Activated CD8-positive, alpha-beta T cell treated with anti-CD3 and anti-CD28 coated beads for 36 hours (primary cell): ENCODE results near the gene THADA. TPM values are rescaled to one million over a fixed set of nuclear protein-coding genes. Genes with fewer than 3 reads are reported as not detected.
"Not testable (repeated sequence)": the region's sequence is repeated elsewhere in the genome, so short reads cannot be mapped to it uniquely, and the experiment has no call there.

Source experiments
- ATAC-seq: fragments of 200-7000 bp; cut with Tn5 transposase; one replicate; pipeline ENCODE4 v1.10.0; 2021; ENCODE audit warnings: mild to moderate bottlenecking, moderate library complexity
- CTCF ChIA-PET: fragments of 350-600 bp; sonication (Branson Sonifier 250); formaldehyde crosslinking; loops from one replicate; lab custom pipeline; 2021; ENCODE audit warnings: antibody characterized with exemption; lab: Charles Lee
- POLR2A ChIA-PET: fragments of 350-600 bp; sonication (Branson Sonifier 250); formaldehyde crosslinking; loops from one replicate; lab custom pipeline; 2021; ENCODE audit warnings: antibody characterized with exemption; lab: Charles Lee
- DNase-seq: peaks from one replicate; pipeline ENCODE4 v3.0.0-alpha.2; 2020
- H3K27ac Mint-ChIP-seq: one replicate; pipeline ENCODE4 v1.8.0; 2021; ENCODE audit warnings: mild to moderate bottlenecking, mixed read lengths
- H3K27me3 Mint-ChIP-seq: one replicate; pipeline ENCODE4 v1.8.0; 2021; ENCODE audit warnings: mixed read lengths
- H3K36me3 Mint-ChIP-seq: one replicate; pipeline ENCODE4 v1.8.0; 2021; ENCODE audit warnings: low read depth, mixed read lengths
- H3K4me1 Mint-ChIP-seq: one replicate; pipeline ENCODE4 v1.8.0; 2021; ENCODE audit warnings: low read depth, mixed read lengths
- H3K4me3 Mint-ChIP-seq: one replicate; pipeline ENCODE4 v1.8.0; 2021; ENCODE audit warnings: mild to moderate bottlenecking, moderate library complexity, mixed read lengths
- H3K9me3 Mint-ChIP-seq: one replicate; pipeline ENCODE4 v1.8.0; 2021; ENCODE audit warnings: mixed read lengths
- intact Hi-C: fragments of 100-400 bp; cut with micrococcal nuclease; formaldehyde crosslinking; loops from one replicate; pipeline ENCODE4 v1.10.0; 2022
- total RNA-seq, 2 experiments: library from RNA; stranded (reverse); gene quantifications; one replicate each; pipeline ENCODE4 v1.2.3, GENCODE V29; 2021
- TF ChIP-seq, protein P1 (sequence below): fragments of 200-600 bp; IDR thresholded peaks from one replicate; pipeline ENCODE4 v1.8.0; 2022; ENCODE audit warnings: antibody characterized with exemption, mild to moderate bottlenecking

Gene THADA
- total RNA-seq, 2 experiments from 2014 or later: 31.3 to 31.6 TPM

DNA sequence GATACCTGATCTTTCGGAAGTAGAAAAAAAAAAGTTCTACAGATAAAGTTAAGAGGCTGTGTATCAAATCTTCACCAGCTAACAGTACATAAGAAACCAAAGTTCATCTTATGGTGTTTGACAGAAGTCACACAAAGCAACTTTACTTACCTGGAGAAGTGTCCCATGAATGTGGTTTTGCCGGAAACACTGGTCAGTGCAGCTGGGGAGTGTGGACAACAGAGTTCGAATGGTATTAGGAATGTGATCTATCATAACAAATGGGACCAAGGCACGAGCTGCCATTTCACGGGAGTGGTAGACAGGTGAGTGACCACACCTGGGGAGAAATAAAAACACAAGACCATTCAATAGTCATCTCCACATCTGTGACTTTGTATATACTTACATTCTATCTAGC lies 198.0 kb downstream of the THADA start:
- H3K27me3 Mint-ChIP-seq: no peaks in the 10 kb centered on the region
- H3K4me3 Mint-ChIP-seq: no peak overlapping the region
- TF ChIP-seq, protein P1, sequence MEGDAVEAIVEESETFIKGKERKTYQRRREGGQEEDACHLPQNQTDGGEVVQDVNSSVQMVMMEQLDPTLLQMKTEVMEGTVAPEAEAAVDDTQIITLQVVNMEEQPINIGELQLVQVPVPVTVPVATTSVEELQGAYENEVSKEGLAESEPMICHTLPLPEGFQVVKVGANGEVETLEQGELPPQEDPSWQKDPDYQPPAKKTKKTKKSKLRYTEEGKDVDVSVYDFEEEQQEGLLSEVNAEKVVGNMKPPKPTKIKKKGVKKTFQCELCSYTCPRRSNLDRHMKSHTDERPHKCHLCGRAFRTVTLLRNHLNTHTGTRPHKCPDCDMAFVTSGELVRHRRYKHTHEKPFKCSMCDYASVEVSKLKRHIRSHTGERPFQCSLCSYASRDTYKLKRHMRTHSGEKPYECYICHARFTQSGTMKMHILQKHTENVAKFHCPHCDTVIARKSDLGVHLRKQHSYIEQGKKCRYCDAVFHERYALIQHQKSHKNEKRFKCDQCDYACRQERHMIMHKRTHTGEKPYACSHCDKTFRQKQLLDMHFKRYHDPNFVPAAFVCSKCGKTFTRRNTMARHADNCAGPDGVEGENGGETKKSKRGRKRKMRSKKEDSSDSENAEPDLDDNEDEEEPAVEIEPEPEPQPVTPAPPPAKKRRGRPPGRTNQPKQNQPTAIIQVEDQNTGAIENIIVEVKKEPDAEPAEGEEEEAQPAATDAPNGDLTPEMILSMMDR: no peak
- no peak for DNase-seq
- no peak for ATAC-seq
- intact Hi-C loops: no loop called here
- H3K27ac Mint-ChIP-seq: no peak overlapping the region
- ChIA-PET CTCF (no interaction called here), POLR2A (no interaction called here)
- no peaks in the 10 kb centered on the region for H3K9me3 Mint-ChIP-seq
- H3K36me3 Mint-ChIP-seq: peaks cover 44% of the 10 kb centered on the region
- H3K4me1 Mint-ChIP-seq: peaks cover 13% of the 10 kb centered on the region

DNA sequence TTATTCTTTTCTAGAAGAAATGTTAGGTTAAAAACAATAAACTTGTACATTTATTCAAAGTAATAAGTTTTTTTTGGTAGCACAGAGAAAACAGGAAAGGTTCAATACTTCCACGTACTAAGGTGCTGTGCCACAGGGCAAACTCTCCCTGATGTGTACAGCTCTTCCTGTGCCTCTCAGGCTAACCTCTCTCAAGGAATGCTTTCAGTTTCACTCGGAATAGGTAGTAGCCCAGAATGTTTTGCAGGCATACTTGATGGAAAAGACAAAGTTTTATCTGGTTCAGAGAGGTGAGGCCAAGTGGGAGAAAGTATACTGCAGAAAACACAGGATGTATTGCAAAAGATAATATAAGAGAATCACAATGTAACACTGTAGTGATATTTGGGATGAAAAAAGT lies 198.4 kb downstream of the THADA start:
- DNase-seq: no peak
- peaks cover 9% of the 10 kb centered on the region for H3K4me1 Mint-ChIP-seq
- no peak overlapping the region for H3K27ac Mint-ChIP-seq
- ChIA-PET CTCF (no interaction called here), POLR2A (no interaction called here)
- H3K36me3 Mint-ChIP-seq: peaks cover 44% of the 10 kb centered on the region
- TF ChIP-seq, protein P1: no peak
- intact Hi-C loops: no loop called here
- H3K27me3 Mint-ChIP-seq: no peaks in the 10 kb centered on the region
- no peaks in the 10 kb centered on the region for H3K9me3 Mint-ChIP-seq
- no peak overlapping the region for H3K4me3 Mint-ChIP-seq
- ATAC-seq: no peak

DNA sequence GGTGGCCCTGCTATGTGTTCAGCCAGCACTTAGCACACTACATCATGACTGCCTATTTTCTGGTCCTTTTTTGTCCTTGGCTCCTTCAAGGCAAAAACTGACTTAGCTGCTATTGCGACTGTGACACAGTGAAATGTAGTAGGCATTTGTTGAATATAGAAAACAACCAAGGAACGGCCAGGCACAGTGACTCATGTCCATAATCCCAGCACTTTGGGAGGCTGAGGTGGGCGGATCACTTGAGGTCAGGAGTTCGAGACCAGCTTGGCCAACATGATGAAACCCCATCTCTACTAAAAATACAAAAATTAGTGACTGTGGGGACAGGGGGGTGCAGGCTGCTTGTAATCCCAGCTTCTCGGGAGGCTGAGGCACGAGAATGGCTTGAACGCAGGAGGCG lies 199.5 kb downstream of the THADA start:
- CTCF ChIA-PET, H3K27ac Mint-ChIP-seq, DNase-seq, ATAC-seq, H3K27me3 Mint-ChIP-seq, H3K9me3 Mint-ChIP-seq, intact Hi-C loops, POLR2A ChIA-PET, H3K4me3 Mint-ChIP-seq, H3K4me1 Mint-ChIP-seq: not testable (repeated sequence)
- peaks cover 45% of the 10 kb centered on the region for H3K36me3 Mint-ChIP-seq

DNA sequence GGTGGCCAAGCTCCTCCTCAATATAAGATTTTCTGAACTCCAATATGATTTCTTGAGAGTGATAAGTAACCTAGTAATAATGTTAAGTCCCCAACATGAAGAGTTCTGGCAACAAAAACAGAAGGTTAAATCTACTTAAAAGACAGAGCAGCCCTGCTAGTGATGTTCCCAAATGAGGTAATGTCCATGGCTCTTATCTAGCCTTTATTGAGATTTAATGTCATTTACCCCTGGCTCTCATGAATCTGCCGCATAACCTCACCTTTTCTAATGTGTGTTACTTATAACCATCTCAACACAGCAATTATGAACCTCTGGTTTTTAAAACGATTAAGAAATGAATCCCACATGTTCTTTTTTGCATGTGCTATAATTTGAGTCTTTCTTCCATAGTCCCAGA lies 201.9 kb downstream of the THADA start:
- no peaks in the 10 kb centered on the region for H3K27me3 Mint-ChIP-seq
- H3K4me3 Mint-ChIP-seq: no peak overlapping the region
- no peak for DNase-seq
- peaks cover 14% of the 10 kb centered on the region for H3K4me1 Mint-ChIP-seq
- no peaks in the 10 kb centered on the region for H3K9me3 Mint-ChIP-seq
- H3K36me3 Mint-ChIP-seq: peaks cover 45% of the 10 kb centered on the region
- no peak for ATAC-seq
- POLR2A ChIA-PET: no interaction called here
- no peak overlapping the region for H3K27ac Mint-ChIP-seq
- intact Hi-C loops: no loop called here
- TF ChIP-seq, protein P1: no peak
- CTCF ChIA-PET: interaction anchor here (1.2 kb wide), 1 partner anchor 26 kb away, joined by 3 read pairs; no protein-coding TSS in a partner anchor

DNA sequence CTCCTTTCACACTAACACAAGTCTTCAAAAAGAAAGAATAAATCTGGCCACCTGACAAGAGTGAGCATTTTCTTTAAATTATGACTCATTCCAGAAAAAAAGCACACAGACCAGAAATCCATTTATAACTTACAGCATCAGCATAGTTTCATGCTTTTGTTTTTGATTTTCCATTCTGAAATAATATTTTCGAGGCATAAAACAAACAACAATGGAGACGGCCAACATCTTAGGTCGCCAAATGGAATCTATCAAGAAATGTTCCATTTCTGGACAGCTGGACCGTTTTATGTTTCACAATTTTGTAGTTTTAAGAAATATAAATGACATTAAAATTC lies 204.0 kb downstream of the THADA start:
- H3K27ac Mint-ChIP-seq: no peak overlapping the region
- H3K36me3 Mint-ChIP-seq: peaks cover 30% of the 10 kb centered on the region
- TF ChIP-seq, protein P1: no peak
- H3K4me1 Mint-ChIP-seq: peaks cover 31% of the 10 kb centered on the region
- no peak for ATAC-seq
- no peak for DNase-seq
- no peak overlapping the region for H3K4me3 Mint-ChIP-seq
- no peaks in the 10 kb centered on the region for H3K27me3 Mint-ChIP-seq
- H3K9me3 Mint-ChIP-seq: no peaks in the 10 kb centered on the region
- POLR2A ChIA-PET: no interaction called here
- CTCF ChIA-PET: no interaction called here
- intact Hi-C loops: no loop called here
